ENCODE results near the gene CIDEB.

CIDEB gene

DNA sequence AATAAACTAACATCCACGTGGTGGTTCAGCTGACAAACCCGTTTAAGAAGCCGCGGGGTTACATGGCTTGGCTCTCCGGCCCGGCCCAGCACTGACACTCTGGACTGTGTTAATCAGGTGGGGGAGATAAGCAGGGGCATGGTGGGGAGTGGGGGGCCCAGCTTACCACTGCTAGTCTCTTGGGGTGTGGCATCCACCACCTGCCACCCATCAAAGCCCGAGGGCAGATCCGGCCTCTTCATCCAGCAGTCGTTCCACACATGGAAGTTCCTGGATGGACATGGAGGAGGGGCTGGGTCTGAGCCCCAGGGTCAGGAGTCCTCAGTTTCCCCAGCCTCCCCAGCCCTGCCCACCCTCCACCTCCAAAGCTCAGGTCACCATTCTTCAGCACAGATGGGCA lies 49.7 kb downstream of the CIDEB start:
- H3K4me3 ChIP-seq (ENCODE audit: low read depth, low read length) = no peak overlapping the region
- in situ Hi-C loops (cut with HindIII; ENCODE audit: low sequenced_read_pairs) = no loop called here
- DNase-seq (ENCODE audit: low read depth, low spot score) = no peak
- no peak for TF ChIP-seq CTCF (IDR thresholded peaks at IDR 0.05; ENCODE audit: low read depth, low read length)

GRCh38 chr14:24256960-24257359 lies 50.8 kb downstream of the CIDEB start:
- TF ChIP-seq CTCF (IDR thresholded peaks at IDR 0.05; ENCODE audit: low read depth, low read length) = no peak
- H3K4me3 ChIP-seq (ENCODE audit: low read depth, low read length) = no peak overlapping the region
- no peak for DNase-seq (ENCODE audit: low read depth, low spot score)
- in situ Hi-C loops (cut with HindIII; ENCODE audit: low sequenced_read_pairs) = no loop called here

GRCh38 chr14:24255931-24256711 lies 51.7 kb downstream of the CIDEB start:
- in situ Hi-C loops (cut with HindIII; ENCODE audit: low sequenced_read_pairs) = no loop called here
- no peak for DNase-seq (ENCODE audit: low read depth, low spot score)
- no peak for TF ChIP-seq CTCF (IDR thresholded peaks at IDR 0.05; ENCODE audit: low read depth, low read length)
- H3K4me3 ChIP-seq (ENCODE audit: low read depth, low read length) = no peak overlapping the region

- in situ Hi-C loops (cut with HindIII; ENCODE audit: low sequenced_read_pairs) = no loop called here
- no peak overlapping the region for H3K4me3 ChIP-seq (ENCODE audit: low read depth, low read length)
- TF ChIP-seq CTCF (IDR thresholded peaks at IDR 0.05; ENCODE audit: low read depth, low read length) = no peak
- DNase-seq (ENCODE audit: low read depth, low spot score) = no peak
These were observed 52.3 kb downstream of the CIDEB start for GRCh38 chr14:24255438-24255837.

Data from astrocyte of the spinal cord (primary cell).